Occipital lobe (tissue), 2 donors: Measurements from ENCODE around the gene DET1. TPM values are rescaled to one million over a fixed set of nuclear protein-coding genes. Genes with fewer than 3 reads are reported as not detected.
"Not testable (repeated sequence)": the region's sequence is repeated elsewhere in the genome, so short reads cannot be mapped to it uniquely, and the experiment has no call there.

ENCODE experiments used
- DNase-seq: peaks from one replicate; lab custom pipeline; 2025; lab: John Stamatoyannopoulos, UW
- total RNA-seq: library from RNA; depleted of rRNA; stranded (reverse); fragments of >200 nt; gene quantifications from one replicate; pipeline ENCODE4 v1.2.3, GENCODE V29; 2014

Gene DET1
- total RNA-seq, 1 donor from 2014 or later = 9.8 TPM

DNA sequence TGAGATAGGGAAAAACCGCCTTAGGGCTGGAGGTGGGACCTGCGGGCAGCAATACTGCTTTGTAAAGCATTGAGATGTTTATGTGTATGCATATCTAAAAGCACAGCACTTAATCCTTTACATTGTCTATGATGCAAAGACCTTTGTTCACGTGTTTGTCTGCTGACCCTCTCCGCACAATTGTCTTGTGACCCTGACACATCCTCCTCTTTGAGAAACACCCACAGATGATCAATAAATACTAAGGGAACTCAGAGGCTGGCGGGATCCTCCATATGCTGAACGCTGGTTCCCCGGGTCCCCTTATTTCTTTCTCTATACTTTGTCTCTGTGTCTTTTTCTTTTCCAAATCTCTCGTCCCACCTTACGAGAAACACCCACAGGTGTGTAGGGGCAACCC lies 5.4 kb downstream of the DET1 start:
- DNase-seq = not testable (repeated sequence)

DNA sequence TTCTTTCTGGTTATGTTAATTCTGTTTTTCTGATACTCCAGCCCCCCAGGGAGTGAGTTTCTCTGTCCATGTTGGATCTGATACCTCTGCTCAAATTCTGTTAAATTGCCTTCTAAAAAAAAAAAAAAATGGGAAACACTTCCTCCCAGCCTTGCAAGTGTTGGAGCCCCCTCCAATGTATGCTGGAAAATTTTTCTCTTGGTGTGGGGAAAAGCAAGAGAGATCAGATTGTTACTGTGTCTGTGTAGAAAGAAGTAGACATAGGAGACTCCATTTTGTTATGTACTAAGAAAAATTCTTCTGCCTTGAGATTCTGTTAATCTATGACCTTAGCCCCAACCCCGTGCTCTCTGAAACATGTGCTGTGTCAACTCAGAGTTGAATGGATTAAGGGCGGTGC lies 6.1 kb downstream of the DET1 start:
- not testable (repeated sequence) for DNase-seq

DNA sequence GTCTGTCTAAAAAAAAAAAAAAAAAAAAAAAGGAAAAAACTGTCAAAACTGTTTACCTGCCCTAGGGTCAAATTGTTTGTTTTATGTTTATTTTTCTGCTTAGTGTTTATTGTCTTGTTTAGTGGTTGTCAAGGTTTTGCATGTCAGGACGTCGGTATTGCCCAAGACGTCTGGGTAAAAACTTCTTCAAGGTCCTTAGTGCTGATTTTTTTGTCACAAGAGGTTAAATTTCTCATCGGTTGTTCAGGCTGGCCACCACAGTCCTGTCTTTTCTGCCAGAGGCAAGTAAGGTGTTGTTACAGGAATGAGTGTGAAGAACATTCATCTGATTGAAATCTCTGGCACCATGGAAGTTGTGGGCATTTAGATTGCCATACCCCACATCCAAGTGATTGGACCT lies 7.0 kb downstream of the DET1 start:
- DNase-seq = no peak

DNA sequence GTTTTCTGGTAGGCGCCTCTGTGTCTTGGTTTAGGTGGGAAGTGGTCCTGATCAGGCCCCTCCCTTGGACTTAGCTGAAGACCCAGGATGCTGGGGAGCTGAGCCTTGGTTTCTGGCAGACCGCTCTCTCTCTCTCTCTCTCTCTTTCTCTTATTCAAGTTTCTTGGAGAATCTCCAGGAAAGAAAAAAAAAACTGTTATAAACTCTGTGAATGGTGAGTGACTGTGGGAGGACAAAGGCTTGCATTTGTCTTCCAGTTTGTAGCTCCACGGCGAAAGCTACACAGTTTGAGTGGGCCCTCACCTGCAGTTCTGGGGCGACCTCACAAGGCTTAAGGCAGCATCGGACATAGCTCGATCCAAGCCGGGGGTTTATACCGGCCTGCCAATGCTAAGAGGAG lies 7.5 kb downstream of the DET1 start:
- DNase-seq = no peak

DNA sequence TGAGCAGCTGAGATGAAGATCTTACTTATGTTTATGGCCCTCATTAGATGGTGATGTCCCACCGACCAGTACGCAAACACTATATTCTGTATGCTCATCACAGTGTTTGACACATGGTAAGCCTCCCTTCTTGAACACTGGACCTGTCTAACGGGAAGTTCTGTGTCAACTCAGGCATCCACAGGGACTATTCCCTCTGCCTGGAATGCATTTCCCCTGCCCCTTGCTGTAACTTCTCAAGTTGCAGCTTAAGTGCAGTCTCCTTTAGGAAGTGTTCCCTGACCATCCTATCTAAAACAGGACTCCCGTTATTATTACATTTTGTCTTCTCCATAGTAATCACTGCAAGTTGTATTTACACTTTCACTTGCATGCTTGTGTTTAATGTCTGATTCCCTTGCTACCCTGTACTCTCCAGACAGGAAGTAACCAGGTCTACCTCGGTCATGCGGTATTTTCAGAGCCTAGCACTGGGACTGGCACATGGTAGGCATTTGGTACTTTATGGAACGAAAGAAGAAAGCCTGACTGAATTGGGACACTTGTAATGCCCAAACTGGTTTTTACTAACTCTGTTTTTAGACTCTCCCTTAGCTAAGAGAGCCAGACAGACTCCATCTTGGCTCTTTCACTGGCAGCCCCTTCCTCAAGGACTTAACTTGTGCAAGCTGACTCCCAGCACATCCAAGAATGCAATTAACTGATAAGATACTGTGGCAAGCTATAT lies 8.7 kb downstream of the DET1 start:
- no peak for DNase-seq

DNA sequence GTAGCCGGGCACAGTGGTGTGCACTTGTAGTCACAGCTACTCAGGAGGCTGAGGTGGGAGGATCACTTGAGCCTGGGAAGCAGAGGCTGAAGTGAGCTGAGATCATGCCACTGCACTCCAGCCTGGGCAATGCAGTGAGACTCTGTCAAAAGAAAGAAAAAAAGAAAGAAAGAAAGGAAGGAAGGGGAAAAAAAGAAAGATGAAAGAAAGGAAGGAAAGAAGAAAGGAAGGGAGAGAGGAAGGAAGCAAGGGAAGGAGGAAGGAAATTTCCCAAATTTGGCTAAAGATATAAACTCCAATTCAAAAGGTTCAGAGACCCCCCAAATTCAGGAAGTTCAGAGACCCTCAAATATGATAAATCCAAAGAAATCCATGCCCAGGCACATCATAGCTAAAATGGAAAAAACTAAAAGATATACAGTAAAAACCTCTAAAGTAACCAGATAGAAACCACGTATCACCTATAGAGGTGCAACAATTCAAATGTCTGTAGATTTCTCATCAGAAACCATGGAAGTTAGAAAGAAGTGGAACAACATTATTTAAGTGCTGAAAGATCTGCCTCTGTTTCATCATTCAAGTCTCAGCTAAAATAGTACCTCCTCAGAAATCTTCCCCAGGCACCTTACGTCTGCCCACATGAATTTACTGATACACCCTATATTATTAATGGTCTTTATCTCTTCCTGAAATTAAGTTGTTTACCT lies 10.7 kb downstream of the DET1 start:
- no peak for DNase-seq

DNA sequence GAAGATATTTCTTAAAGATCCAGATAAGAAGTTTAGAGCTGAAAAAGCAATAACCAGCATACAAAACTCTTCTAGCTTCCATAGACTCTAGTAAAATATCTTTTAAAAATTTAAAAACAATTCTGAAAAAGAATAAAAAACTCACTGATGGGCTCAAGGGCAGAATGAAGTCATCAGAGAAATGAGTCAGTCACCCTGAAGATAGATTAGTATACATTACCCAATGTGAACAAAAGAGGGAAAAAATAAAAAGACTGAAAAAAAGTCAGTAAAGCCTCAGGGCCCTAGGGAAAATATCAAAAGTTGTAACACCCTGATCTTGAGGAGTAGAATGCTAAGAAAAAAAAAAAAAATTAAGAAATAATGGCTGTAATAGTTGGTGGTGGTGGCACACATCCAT lies 11.4 kb downstream of the DET1 start:
- no peak for DNase-seq

DNA sequence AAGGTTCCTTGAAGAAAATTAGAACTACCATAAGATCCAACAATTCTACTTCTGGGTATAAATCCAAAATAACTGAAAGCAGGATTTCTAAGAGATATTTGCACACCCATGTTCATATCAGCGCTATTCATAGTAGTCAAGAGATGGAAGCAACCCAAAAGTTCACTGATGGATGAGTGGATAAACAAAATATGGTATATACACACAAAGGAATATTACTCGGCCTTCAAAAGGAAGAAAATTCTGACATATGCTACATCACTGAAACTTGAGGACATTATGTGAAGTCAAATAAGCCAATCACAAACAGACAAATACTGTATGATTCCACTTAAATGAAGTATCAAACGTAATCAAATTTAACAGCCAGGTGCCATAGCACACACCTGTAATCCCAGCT lies 13.1 kb downstream of the DET1 start:
- no peak for DNase-seq

DNA sequence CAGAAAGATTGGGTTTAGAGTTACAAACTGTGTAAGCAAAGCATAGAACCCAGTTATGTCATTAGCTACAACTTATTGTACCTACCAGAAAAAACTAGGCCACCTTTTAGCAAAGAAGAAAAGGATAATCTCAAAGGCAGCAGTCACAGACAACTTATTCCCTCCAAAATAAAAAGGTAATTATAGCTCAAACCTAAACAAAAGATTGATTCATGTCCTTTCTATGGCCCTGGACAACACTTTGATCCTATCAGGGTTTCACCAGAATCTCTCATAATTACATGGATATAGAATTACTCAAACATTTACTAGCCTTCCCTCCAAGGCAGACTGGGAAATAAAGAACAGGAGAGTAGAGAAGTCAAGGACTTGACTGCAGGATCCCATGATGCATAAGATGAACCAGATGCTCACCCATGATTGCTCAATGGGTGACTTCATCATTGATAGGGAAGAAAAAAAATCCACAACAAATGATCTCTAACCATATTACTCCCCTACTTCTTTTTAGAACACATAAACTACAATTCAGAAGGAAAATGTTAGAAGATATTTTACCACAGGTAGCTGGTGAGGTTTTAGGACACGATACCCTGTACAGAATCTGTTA lies 17.4 kb downstream of the DET1 start:
- DNase-seq = no peak

DNA sequence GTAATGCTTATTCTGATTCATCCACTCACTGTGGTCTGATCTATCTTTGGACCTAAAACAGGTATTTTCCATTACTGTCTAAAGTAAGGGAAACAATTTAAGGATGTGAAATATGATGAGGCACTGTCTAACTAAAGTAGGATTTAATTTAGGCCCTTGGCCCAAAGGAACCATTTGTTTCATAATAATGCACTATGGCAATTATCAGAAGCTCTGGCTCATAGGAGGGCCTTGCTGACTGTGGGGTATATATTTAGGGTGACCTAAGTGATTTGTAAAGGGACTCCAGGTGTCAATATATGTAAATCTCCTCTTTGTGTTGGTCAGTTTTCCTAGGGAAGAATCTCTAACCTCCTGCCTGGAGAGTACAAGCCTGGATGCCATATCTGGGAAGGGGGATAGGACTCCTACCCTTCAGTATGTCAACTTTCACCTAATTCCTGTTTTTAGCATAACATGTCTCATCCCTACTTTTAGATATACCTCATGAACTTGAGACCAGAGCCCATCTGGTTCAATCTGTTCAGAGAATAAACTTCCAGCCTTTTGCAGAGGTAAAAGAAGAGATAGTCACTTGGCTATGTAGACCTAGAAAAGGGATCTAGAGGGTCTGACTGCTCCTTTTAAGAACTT lies 20.1 kb downstream of the DET1 start:
- no peak for DNase-seq

DNA sequence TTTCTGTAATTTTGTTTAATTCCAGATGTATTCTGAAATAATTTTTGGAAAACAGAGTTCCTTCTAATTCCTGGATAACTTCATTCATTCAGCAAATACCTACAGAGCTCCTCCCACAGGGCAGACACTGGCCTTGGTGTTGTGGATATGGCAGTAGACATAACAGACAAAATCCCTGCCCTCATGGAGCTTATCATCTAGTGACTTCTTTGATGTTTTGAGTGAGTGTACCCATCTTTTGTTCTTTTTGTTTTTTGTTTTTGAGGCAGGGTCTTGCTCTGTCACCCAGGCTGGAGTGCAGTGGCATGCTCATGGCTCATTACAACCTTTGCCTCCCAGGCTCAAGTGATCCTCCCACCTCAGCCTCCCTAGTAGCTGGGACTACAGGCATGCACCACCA lies 21.1 kb downstream of the DET1 start:
- no peak for DNase-seq

DNA sequence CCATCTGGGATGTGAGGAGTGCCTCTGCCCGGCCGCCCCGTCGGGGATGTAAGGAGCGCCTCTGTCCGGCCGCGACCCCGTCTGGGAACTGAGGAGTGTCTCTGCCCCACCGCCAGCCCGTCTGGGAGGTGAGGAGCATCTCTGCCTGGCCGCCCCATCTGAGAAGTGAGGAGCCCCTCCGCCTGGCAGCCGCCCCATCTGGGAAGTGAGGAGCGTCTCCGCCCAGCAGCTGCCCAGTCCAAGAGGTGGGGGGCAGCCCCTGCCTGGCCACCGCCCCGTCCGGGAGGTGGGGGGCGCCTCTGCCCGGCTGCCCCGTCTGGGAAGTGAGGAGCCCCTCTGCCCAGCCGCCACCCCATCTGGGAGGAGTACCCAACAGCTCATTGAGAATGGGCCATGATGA lies 22.4 kb downstream of the DET1 start:
- not testable (repeated sequence) for DNase-seq

DNA sequence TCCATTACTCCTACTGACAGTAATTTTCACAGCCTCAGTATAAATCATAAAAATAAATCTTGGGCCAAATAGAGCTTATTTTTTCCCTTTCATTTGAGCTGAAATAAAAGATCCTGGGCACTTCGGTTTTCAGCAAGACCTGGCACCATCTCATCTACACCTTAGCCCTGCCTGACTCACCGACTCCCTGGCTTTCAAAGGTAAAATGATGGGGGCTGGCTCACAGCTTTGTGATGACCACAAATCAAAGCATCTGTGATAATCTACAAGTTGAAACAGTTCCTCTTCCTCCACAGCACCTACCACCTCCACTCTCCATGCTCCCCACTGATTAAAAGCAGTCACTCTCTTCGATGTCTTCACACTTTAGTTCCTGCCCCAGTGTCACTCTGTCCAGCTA lies 27.6 kb downstream of the DET1 start:
- no peak for DNase-seq

DNA sequence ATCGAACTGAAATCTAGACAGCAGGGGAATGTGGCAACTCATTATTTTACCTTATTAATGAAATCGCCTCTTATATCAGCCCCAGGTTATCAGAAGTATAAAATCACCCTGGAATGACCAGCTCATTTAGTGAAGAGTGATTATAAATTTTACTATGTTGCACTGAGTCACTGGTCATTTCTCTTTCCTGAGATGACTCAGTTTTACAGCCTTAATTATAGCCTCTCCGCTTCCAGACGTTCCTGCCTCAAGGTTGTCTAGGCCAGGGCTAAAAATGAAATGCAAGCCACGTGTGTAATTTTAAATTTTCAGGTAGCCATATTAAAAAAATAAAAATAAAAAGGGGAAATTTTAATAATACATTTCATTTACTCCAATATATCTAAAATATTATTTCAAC lies 33.3 kb downstream of the DET1 start:
- no peak for DNase-seq

DNA sequence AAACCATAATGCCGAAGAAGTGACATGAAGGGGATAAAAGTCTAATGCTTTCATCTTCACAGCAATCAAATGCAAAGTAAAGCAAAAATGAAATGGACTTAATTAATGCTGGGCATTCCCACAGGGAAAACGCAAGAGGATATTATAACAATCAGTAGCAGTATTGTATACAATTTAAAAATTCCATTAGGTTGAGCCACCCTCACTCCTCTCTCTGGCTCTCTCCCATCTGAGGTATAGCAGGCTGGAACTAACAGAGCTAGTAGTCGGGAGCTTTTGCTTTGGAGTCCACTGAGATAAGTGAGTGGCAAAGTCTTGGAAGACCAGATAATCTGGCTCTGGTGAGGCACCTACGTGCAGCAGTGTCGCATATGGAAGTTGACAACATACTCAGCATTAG lies 33.9 kb downstream of the DET1 start:
- DNase-seq = no peak

DNA sequence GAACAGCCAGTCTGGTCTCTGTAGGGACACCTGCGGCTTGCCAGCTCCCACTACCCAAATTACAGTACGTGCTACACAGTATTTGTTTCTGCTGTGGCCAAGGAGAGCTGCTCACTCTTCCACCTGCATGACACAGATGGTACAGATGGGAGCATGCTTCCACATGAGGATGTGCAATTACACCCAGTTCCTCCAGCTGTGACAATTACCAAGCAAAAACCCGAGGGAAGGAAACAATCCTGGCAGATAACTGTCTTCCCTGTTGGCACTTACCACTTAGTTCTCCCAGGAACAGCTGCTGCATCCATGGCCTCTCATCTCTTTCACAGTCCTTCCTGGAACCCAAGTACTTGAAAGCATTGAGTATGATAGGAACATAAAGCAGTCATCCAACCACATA lies 34.4 kb downstream of the DET1 start:
- no peak for DNase-seq

DNA sequence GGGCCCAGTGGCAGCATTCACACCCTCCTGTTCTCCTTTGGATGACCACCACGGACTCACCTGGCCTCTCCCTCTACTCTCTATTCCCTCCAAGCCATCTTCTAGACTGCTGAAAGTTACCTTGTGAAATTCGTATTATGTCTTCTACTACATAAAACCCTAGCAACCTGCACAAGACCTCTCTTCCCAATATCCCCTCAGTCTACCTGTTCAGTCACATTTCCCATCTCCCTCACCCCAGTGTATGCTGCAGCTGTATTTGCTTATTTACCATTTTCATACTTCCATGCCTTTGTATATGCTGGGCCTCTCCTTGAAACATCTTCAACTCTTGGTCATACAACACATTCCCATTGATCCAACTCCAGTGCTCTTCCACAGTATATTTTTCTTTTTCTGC lies 35.3 kb downstream of the DET1 start:
- DNase-seq = no peak

DNA sequence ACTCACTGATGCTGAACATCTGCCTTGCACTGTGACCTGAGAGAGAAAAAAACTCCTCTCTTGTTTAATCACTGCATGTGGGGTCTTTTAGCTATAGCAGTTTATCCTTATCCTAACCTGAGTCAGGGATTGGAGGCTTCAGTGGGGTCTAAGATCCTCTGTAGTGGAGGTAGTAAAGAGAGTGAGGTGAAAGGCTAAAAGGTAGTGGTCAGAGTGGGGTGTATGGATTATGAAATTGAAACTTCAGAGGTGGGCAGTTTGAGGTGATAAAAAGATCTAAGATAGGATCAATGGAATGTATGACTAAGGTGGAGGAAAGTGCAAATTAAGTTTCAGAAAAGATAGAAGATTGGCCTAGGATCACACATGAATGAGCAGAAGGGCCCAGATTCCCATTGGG lies 36.5 kb downstream of the DET1 start:
- no peak for DNase-seq

DNA sequence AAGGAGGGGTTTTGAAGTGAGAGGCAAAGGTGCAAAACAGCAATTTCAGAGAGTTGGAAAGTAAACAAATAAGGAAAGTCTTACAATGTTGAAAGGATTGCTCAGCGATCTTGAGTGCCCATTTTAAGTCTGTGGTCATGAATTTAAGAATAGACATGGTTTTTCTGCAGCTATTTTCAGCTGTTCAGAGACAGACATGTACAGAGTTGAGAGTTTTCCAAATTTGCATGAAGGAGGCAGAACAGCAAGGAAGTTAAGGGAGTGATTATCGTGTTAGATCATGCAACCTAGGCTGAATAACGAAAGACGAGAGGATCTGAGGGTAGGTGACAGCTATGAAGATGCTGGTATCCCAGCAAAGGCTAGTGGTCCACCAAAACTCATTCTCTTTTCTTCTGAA lies 37.2 kb downstream of the DET1 start:
- DNase-seq = no peak

DNA sequence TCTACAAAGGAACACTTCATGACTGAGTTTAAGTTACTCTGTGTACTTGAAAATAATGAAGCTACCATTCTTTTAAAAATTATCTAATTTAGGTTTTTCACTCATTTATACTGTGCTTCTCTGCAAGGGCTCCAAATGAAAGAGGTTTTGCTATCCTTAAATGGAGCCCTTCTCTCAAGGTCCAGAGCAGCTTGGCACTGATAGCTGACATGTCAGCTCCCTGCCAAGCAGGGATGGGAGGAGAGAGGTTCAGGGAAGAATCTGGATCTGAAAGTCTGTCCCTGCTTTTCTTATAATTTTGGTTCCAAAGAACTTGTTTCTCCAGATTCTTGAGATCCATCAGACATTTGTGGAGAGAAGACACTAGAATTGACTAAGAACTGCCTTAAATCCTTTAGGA lies 39.9 kb downstream of the DET1 start:
- no peak for DNase-seq

DNA sequence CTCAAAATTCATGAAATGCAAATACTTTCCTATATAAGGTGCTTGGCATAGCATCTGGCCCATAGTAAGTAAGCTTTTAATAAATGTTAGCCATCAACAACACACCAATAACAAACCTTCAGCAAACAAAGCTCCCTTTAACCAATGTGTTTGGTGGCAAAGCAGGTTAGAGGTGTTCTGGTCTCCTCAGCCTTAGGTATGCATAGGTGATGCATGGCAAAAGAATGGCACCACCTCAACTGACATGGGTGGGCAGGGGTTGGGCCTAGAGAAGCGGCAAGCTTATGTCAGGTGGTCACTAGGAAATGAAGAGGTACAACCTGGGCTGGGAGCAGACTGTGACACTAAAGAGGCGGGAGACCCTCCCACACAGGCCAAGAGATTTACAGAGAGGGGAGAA lies 40.8 kb downstream of the DET1 start:
- no peak for DNase-seq

DNA sequence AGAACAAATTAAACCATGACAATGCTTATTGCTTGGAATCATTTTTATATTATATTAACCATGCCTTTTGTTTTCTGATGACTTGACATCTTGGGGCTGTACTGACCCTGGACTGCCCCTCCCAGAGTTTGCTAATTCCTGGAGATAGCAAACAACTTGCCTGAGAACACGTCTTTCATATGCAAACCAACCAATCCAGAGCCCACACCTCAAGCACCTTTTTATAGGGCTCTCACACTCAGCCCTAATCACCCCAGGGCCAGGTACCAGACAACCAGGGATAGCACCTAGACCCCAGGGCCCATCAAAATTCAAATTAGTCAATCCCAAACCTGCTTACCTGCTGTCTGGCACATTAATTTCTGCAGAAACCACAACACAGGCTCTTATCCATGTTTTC lies 42.0 kb downstream of the DET1 start:
- no peak for DNase-seq

DNA sequence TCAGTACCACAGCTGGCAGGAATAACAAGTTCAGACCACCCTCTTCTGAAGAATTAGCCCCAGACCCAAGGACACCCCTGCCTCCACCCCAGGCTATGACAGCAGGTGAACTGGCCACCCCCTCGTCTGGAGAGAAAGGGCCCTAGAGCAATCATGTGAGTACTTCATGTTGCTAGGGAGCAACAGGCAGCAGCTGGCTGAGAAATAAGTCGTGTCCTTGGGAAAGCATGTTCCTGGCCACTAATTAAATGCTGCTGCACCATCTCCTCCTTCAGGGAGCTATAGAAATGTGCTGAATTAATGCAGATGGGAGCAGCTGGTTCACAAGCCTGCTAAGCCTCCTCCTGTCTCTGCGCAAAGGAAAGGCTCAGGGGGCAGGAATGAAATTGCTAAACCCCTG lies 47.5 kb downstream of the DET1 start:
- DNase-seq = no peak
